Thyroid gland (tissue), 4 donors: ENCODE results near the gene PSEN2. TPM values are rescaled to one million over a fixed set of nuclear protein-coding genes. Genes with fewer than 3 reads are reported as not detected.
A peak's percentile ranks its signal among the peaks of the same experiment; 100 is the strongest.

Experiments
- DNase-seq, 2 donors: peaks; one replicate each; pipeline ENCODE4 v3.0.0-alpha.2; 2019
- H3K27ac ChIP-seq, 3 donors: fragments of 200-600 bp; sonication (generic); 1 replicate in 2 of 3; 2 replicates in 1 of 3; pipeline ENCODE4 v1.5.1; 2016 to 2019; ENCODE audit warnings: mild to moderate bottlenecking in 1 of 3, moderate library complexity in 1 of 3
- H3K27me3 ChIP-seq: fragments of 200-600 bp; sonication (generic); one replicate; pipeline ENCODE4 v1.5.1; 2019
- H3K36me3 ChIP-seq, 2 donors: fragments of 200-600 bp; sonication (generic); one replicate each; pipeline ENCODE4 v1.5.1; 2016 to 2019
- H3K4me1 ChIP-seq, 2 donors: fragments of 200-600 bp; sonication (generic); one replicate each; pipeline ENCODE4 v1.5.1; 2017 to 2019
- H3K4me3 ChIP-seq, 3 donors: fragments of 200-600 bp; sonication (generic); replicated peaks in 1 of 3; 1 replicate in 2 of 3; 2 replicates in 1 of 3; pipeline ENCODE4 v1.5.1; 2016; ENCODE audit warnings: mild to moderate bottlenecking in 1 of 3
- H3K9me3 ChIP-seq: fragments of 200-600 bp; sonication (generic); one replicate; pipeline ENCODE4 v1.5.1; 2017
- POLR2A ChIP-seq, 2 donors: fragments of 450-650 bp; IDR thresholded peaks; one replicate each; pipeline ENCODE4 v1.6.1; 2017; ENCODE audit warnings: antibody characterized with exemption in 2 of 2, mild to moderate bottlenecking in 2 of 2, moderate library complexity in 1 of 2
- WGBS, 2 donors: methylation state at CpG; one replicate each; pipeline ENCODE4 v1.1.5; 2017; 5-methylcytosine and 5-hydroxymethylcytosine counted together
- intact Hi-C: fragments of 100-400 bp; cut with DNase I; formaldehyde crosslinking; loops from one replicate; pipeline ENCODE4 v1.15.1; 2023
- total RNA-seq, 4 donors: library from RNA; depleted of rRNA; stranded (reverse); fragments of >200 nt; gene quantifications; one replicate each; pipeline ENCODE4 v1.2.3, GENCODE V29; 2016
- TF ChIP-seq, protein P1 (sequence below), 6 experiments: fragments of 200-600 bp in 3 of 6; fragments of 450-650 bp in 3 of 6; sonication (generic) in 3 of 6; IDR thresholded peaks; one replicate each; pipeline ENCODE4 v1.5.1; 2016 to 2019; ENCODE audit warnings: antibody characterized with exemption in 6 of 6, mild to moderate bottlenecking in 2 of 6, inconsistent platforms in 1 of 6, moderate library complexity in 1 of 6

Gene PSEN2
- total RNA-seq, 4 donors from 2014 or later, result 22.0 to 31.0 (median 24.6) TPM

DNA sequence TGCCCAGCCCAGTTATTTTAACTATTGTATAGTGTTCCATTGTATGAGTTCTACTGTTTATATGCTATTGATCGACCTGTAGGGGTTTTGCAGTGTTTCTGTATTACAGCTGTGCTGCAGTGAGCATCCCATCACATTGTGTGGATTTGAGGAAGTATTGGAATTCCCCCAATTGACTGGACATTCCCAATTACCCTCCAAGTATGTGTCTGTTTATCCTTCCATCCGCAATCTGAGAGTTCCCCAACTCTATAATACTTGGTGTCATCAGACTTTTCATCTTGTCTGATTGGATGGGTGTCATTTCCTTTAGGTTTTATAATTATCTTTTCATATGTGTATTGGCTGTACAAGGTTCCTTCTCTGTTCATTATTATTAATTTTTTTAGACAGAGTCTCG, 27.8 kb downstream of the PSEN2 start:
- H3K27me3 ChIP-seq, result no peaks in the 10 kb centered on the region
- WGBS, 2 donors, result 90 to 98% methylated on average over 3 of the region's 3 CpGs
- H3K27ac ChIP-seq, result no peak overlapping the region
- H3K4me3 ChIP-seq, result no peak overlapping the region
- intact Hi-C loops, result no loop called here
- TF ChIP-seq, protein P1, sequence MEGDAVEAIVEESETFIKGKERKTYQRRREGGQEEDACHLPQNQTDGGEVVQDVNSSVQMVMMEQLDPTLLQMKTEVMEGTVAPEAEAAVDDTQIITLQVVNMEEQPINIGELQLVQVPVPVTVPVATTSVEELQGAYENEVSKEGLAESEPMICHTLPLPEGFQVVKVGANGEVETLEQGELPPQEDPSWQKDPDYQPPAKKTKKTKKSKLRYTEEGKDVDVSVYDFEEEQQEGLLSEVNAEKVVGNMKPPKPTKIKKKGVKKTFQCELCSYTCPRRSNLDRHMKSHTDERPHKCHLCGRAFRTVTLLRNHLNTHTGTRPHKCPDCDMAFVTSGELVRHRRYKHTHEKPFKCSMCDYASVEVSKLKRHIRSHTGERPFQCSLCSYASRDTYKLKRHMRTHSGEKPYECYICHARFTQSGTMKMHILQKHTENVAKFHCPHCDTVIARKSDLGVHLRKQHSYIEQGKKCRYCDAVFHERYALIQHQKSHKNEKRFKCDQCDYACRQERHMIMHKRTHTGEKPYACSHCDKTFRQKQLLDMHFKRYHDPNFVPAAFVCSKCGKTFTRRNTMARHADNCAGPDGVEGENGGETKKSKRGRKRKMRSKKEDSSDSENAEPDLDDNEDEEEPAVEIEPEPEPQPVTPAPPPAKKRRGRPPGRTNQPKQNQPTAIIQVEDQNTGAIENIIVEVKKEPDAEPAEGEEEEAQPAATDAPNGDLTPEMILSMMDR (IDR thresholded peaks at IDR 0.05), result no peak
- TF ChIP-seq POLR2A (IDR thresholded peaks at IDR 0.05), result no peak
- no peak for DNase-seq
- peaks cover 10 to 18% of the 10 kb centered on the region in 2 donors for H3K36me3 ChIP-seq
- no peaks in the 10 kb centered on the region for H3K9me3 ChIP-seq
- H3K4me1 ChIP-seq, result no peaks in the 10 kb centered on the region

DNA sequence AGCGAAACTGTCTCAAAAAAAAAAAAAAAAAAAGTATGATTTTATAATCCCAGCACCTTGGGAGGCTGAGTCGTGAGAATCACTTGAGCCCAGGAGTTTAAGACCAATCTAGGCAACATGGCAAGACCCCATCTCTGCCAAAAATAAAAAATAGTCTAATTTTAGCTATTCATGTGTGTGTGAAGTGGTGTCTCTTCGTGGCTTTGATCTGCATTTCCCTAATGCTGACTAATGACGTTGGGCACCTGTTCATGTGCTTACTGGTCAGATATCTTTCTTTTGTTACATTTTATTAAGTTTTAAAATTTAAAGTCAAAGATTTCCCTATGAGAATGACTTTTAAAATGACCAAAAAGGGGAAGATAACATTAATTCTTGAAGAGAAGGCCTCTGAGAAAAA, 31.0 kb downstream of the PSEN2 start:
- Histone ChIP-seq H3K27ac (no peak overlapping the region), H3K27me3 (no peaks in the 10 kb centered on the region), H3K9me3 (no peaks in the 10 kb centered on the region), H3K4me3 (no peak overlapping the region), H3K36me3 (peaks cover 0 to 10% of the 10 kb centered on the region in 2 donors), H3K4me1 (no peaks in the 10 kb centered on the region)
- DNase-seq, result no peak
- intact Hi-C loops, result no loop called here
- WGBS, 2 donors, result 92 to 94% methylated on average over 4 of the region's 4 CpGs
- TF ChIP-seq, protein P1 (IDR thresholded peaks at IDR 0.05), result no peak
- TF ChIP-seq POLR2A (IDR thresholded peaks at IDR 0.05), result no peak

DNA sequence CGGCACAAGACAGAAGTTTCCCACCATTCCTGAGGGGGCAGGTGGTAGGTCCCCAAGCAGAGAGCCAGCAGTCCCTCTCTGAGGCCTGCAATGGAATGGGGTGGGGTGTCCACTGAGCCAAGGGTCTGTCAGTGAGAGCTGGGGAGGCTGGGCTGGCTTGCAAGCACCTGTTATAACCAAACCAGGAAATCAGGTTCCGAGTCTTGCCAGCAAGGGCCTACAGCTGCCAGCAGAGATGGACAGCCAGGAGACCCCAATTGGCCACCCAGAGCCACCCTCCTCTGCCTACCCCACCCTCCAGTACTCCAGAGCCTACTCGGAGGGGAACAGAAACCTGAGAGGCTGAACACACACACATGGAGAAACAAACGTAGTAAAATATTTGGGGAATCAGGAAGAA, 32.2 kb downstream of the PSEN2 start:
- intact Hi-C loops, result no loop called here
- Histone ChIP-seq H3K27ac (no peak overlapping the region), H3K4me3 (no peak overlapping the region), H3K4me1 (no peaks in the 10 kb centered on the region), H3K27me3 (no peaks in the 10 kb centered on the region), H3K36me3 (peaks cover 0 to 10% of the 10 kb centered on the region in 2 donors), H3K9me3 (no peaks in the 10 kb centered on the region)
- no peak for TF ChIP-seq POLR2A (IDR thresholded peaks at IDR 0.05)
- TF ChIP-seq, protein P1 (IDR thresholded peaks at IDR 0.05), result no peak
- DNase-seq, result no peak
- WGBS, 2 donors, result 73 to 86% methylated on average over 4 of the region's 4 CpGs

DNA sequence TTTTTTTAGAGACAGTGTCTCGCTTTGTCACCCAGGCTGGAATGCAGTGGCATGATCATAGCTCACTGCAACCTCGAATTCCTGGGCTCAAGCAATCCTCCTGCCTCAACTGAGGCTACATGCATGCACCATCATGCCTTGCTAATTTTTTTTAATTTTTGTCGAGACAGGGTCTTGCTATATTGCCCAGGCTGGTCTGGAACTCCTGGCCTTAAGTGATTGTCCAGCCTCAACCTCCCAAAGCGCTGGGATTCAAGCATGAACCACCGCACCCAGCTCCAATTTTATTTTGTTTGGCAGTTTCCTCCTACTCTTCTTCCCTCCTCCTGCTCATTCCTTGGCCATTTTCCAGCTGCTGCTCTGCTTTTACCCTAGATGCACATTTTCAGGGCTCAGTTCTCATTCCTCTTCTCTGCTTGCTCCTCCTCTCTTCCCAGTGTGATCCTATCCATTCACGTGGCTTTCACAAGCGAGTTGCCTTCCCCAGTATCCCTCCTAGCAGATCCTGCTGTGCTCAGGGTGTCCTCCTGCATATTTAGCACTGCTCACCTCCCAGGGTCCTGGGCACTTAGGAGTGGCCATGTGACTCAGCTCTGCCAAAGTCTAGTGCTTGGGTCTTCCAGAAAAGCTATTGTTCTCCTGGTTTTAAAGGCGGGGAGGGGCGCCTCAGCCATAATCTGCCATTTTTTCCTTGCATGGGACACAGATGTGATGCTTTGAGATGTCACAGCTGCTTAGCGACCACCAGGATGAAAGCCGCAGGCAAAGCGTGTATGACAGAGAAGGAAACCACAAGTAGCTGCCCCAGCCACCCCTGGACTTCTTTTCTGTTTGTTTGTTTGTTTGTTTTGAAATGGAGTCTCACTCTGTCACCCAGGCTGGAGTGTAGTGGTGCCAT, 33.7 kb downstream of the PSEN2 start:
- TF ChIP-seq POLR2A (IDR thresholded peaks at IDR 0.05), result no peak
- TF ChIP-seq, protein P1 (IDR thresholded peaks at IDR 0.05), result no peak
- Histone ChIP-seq H3K36me3 (peaks cover 0 to 10% of the 10 kb centered on the region in 2 donors), H3K4me3 (no peak overlapping the region), H3K27ac (no peak overlapping the region), H3K27me3 (no peaks in the 10 kb centered on the region), H3K9me3 (no peaks in the 10 kb centered on the region), H3K4me1 (no peaks in the 10 kb centered on the region)
- 80 to 81% methylated on average over 12 of the region's 12 CpGs for WGBS, 2 donors
- intact Hi-C loops, result no loop called here
- DNase-seq, result peak in 1 of 2 donors; percentile 7

DNA sequence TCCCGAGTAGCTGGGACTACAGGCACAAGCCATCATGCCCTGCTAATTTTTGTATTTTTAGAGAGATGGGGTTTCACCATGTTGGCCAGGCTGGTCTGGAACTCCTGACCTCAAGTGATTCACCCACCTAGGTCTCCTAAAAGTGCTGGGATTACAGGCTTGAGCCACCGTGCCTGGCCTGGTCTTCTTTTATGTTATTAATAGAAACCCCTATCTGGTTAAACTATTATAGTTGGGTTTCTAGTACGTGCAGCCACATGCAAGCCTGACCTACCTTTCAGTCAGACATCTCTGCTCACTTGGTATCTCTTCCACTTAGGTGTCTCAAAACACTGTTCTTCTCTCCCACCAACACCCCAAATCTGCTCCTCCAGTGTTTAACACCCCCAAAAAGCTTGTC, 34.4 kb downstream of the PSEN2 start:
- Histone ChIP-seq H3K27ac (no peak overlapping the region), H3K9me3 (no peaks in the 10 kb centered on the region), H3K4me1 (no peaks in the 10 kb centered on the region), H3K27me3 (no peaks in the 10 kb centered on the region), H3K4me3 (no peak overlapping the region), H3K36me3 (peaks cover 0 to 3% of the 10 kb centered on the region in 2 donors)
- intact Hi-C loops, result no loop called here
- WGBS, 2 donors, result 94% methylated on average over 3 of the region's 3 CpGs
- TF ChIP-seq, protein P1 (IDR thresholded peaks at IDR 0.05), result no peak
- TF ChIP-seq POLR2A (IDR thresholded peaks at IDR 0.05), result no peak
- DNase-seq, result no peak
